Measurements from ENCODE around the gene SCUBE1.

SCUBE1 gene

GRCh38 chr22:43233529-43233928 is 109.6 kb downstream of the SCUBE1 start:
- no peak for DNase-seq

GRCh38 chr22:43232445-43232844 is 110.7 kb downstream of the SCUBE1 start:
- DNase-seq = no peak

GRCh38 chr22:43231724-43232034 is 111.5 kb downstream of the SCUBE1 start:
- DNase-seq = no peak

GRCh38 chr22:43230971-43231723 is 112.0 kb downstream of the SCUBE1 start:
- DNase-seq = peak; percentile 75

- no peak for DNase-seq
These were observed 112.6 kb downstream of the SCUBE1 start for GRCh38 chr22:43230571-43230970.

- no peak for DNase-seq
These were observed 114.3 kb downstream of the SCUBE1 start for GRCh38 chr22:43228863-43229262.

- DNase-seq = peak; percentile 42
These were observed 114.8 kb downstream of the SCUBE1 start for GRCh38 chr22:43228330-43228729.

GRCh38 chr22:43227239-43227630 is 115.9 kb downstream of the SCUBE1 start:
- DNase-seq = no peak

- DNase-seq = no peak
These were observed 116.6 kb downstream of the SCUBE1 start for GRCh38 chr22:43226377-43227238.

GRCh38 chr22:43225609-43226008 is 117.6 kb downstream of the SCUBE1 start:
- DNase-seq = no peak

GRCh38 chr22:43222987-43223386 is 120.2 kb downstream of the SCUBE1 start:
- DNase-seq = no peak

GRCh38 chr22:43222262-43222661 is 120.9 kb downstream of the SCUBE1 start:
- no peak for DNase-seq

- no peak for DNase-seq
These were observed 122.4 kb downstream of the SCUBE1 start for GRCh38 chr22:43220625-43221380.

- DNase-seq = no peak
These were observed 124.4 kb downstream of the SCUBE1 start for GRCh38 chr22:43218786-43219185.

- DNase-seq = no peak
These were observed 125.7 kb downstream of the SCUBE1 start for GRCh38 chr22:43217285-43218030.

GRCh38 chr22:43216738-43217137 is 126.4 kb downstream of the SCUBE1 start:
- no peak for DNase-seq

- DNase-seq = no peak
These were observed 129.2 kb downstream of the SCUBE1 start for GRCh38 chr22:43213962-43214361.

GRCh38 chr22:43213051-43213450 is 130.1 kb downstream of the SCUBE1 start:
- no peak for DNase-seq

GRCh38 chr22:43212434-43212952 is 130.7 kb downstream of the SCUBE1 start:
- DNase-seq = no peak

GRCh38 chr22:43211941-43212433 is 131.2 kb downstream of the SCUBE1 start:
- DNase-seq = no peak

GRCh38 chr22:43210631-43211515 is 132.3 kb downstream of the SCUBE1 start:
- no peak for DNase-seq

All from CD4-positive, alpha-beta T cell treated with Interleukin-17A for 4 hours (primary cell).